Ecto neural progenitor cell (in vitro differentiated cells): Measurements from ENCODE around the gene PRKCB.
"Not testable (repeated sequence)": the region's sequence is repeated elsewhere in the genome, so short reads cannot be mapped to it uniquely, and the experiment has no call there.

Source experiments
- DNase-seq: peaks from one replicate; pipeline ENCODE4 v3.0.0-alpha.2; 2018; ENCODE audit warnings: low spot score

Gene PRKCB

GRCh38 chr16:23902748-23903414 lies 67.1 kb downstream of the PRKCB start:
- no peak for DNase-seq

DNA sequence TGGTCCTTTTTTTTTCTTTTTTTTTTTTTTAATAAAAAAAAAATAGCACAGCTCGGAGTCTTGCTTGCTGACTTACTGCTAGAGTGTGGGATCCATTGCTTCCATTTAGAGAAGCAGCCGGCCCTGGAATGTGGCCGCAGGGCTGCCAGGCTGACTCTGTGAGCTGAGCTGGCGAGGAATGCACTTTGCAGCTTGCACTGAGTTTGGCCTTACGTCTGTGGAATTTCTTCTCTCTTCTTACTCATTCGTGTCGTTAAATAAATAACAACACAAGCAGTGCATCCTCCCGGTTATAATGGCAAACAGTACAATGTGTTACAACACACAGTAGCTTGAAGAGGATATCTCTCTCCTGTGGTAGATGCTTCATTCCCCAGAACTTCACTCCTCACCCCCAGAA lies 69.2 kb downstream of the PRKCB start:
- peak; percentile 80 for DNase-seq

DNA sequence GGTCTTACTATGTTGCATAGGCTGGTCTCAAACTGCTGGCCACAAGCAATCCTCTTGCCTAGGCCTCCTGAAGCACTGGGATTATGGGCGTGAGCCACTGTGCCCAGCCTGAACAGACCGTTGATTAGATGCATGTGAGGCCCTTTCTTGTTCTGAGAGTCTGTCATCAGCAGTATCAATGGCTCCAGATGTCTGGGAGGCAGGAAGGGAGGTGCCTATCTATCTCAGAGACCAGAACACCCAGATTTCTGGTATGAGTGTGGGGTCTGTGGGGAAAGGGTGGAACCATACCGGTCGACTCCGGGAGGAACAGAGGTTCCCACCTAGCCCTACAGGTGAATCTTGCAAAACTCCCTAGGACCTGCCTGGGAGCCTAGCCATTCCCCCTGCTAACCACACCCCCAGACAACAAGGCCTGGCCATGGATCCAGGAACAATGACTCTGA lies 71.7 kb downstream of the PRKCB start:
- no peak for DNase-seq

- DNase-seq: no peak
Measured at GRCh38 chr16:23907903-23908302, 72.1 kb downstream of the PRKCB start.

GRCh38 chr16:23908790-23909189 lies 73.0 kb downstream of the PRKCB start:
- DNase-seq: no peak

- no peak for DNase-seq
Measured at GRCh38 chr16:23909792-23910418, 74.1 kb downstream of the PRKCB start.

- no peak for DNase-seq
Measured at GRCh38 chr16:23914946-23915530, 79.3 kb downstream of the PRKCB start.

GRCh38 chr16:23916552-23916951 lies 80.8 kb downstream of the PRKCB start:
- not testable (repeated sequence) for DNase-seq

DNA sequence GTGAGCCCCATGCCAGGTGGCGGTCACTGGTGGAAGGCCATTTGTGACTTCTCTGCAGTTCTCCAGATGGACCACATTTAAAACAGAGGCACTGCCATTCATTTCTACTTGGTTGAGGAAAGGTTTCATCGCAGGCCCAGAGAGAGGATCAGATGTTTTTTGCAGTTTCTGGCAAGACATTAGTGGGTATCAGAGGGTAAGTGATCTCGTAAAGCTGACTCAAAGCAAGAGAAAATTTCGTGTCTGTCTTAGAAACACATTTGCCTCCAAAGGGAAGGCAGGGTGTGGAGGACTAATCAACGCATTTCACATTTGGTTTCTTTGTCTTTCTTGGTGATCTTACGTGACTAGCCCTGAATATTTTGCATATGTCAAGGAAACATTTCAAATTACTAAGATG lies 81.8 kb downstream of the PRKCB start:
- no peak for DNase-seq

DNA sequence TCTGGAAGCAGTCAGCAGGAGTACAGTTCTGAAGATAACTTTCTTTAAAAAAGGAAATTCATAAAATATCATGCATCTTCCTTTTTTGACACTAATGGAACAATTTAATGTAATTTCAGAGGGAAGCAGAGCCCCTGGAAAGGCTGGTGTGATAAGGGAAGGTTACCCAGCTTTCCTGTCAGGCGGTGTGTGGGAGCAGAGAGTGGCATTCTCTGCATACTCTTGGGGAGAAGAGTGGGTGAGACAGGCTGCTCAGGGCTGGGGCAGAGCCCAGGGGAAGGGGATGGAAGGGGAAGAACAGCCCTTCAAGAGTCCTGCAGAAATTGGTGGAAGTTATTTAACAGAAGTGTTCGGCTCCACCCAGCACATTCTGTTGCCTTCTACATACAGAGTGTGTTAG lies 84.7 kb downstream of the PRKCB start:
- DNase-seq: no peak

DNA sequence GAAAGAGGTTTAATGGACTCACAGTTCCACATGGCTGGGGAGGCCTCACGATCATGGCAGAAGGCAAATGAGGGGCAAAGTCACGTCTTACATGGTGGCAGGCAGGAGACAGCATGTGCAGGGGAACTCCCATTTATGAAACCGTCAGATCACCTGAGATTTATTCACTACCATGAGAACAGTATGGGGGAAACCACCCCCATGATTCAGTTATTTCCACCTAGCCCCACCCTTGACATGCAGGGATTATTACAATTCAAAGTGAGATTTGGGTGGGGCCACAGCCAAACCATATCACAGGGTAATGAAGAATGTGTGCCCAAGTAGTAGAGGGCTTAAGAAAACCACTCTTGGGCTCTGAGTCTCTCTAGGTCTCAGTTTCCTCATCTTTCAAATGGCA lies 85.1 kb downstream of the PRKCB start:
- DNase-seq: no peak

DNA sequence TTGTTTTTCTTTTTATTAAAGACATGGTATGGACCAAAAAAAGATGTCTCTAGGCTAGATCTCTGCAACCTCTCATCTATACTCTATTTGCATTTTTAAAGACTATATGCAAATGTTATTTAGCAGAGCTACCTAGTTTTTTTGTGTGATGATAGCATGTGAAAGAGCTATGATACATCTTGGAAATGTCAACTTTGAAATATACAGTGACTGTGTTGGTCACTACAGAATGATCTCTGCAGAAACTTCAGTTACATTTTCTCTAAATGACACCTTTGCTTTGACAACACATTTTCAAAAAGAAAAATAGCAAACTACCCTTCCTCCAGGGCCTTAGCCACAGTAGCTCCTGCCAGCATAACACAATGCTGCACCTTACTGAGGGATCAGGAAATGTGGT lies 86.6 kb downstream of the PRKCB start:
- DNase-seq: no peak

GRCh38 chr16:23924128-23924527 lies 88.3 kb downstream of the PRKCB start:
- DNase-seq: no peak

DNA sequence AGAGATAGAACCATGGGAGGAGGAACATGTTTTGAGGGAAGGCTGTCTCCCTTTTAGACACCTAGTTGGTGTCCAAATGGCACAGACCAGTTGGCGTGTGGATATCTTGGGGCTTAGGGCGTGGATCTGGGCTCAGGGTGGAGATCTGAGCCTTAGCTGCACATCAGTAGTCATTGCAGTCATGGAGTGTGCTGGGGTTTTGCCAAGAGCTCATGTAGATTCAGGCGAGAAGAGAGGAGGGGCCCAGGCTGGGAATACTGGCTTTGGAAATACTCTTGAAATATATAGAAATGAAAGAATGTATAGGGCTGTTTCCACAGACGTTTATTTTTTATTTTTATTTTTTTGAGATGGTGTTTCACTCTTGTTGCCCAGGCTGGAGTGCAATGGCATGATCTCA lies 92.0 kb downstream of the PRKCB start:
- no peak for DNase-seq

DNA sequence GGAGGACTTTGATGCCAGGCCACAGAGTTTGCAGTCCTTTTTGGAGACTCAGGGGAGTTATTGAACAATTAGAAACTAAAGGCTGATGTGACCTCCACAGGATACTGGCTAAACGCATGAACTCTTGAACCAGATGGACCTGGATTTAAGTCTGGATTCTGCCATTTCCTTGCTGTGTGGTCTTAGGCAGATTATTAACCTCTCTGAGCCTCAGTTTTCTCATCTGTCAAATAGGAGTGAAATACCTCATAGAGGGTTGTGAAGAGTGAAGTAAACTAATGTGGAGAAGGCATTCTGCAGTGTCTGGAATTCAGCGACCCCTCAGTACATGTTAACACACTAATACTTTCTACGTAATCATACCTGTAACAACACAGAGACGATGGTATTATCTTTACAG lies 93.5 kb downstream of the PRKCB start:
- no peak for DNase-seq

- DNase-seq: no peak
Measured at GRCh38 chr16:23929856-23930255, 94.1 kb downstream of the PRKCB start.

- DNase-seq: no peak
Measured at GRCh38 chr16:23930791-23931190, 95.0 kb downstream of the PRKCB start.

DNA sequence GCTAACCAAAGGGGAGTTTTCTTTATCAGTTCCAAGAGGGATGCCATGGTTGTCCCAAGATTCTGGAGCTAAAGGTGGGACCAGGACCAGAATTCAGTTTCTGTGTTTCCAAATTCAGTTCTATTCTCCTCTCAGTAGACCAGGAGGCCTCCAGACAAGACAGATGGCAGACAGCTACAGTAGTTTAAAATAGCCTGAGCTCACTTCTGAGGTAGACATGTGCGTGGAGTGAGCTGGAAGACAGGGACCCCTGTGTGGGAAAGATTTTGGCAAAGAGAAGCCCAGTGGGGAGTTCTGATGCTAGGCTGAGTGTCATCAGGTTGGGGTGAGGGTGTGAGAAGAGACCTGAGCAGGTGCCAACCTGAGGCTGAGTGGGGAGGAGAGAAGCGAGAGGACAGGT lies 95.4 kb downstream of the PRKCB start:
- DNase-seq: no peak

DNA sequence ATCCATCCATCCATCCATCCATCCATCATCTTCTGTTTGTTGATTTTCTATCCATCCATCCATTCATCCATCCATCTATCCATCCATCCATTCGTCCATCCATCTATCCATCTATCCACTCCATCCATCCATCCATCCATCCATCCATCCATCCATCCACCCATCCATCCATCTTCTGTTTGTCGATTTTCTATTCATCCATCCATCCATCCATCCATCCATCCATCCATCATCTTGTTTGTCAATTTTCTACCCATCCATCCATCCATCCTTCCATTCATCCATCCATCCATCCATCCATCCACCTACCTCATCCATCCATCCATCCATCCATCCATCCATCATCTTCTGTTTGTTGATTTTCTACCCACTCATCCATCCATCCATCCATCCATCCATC lies 97.9 kb downstream of the PRKCB start:
- DNase-seq: not testable (repeated sequence)

DNA sequence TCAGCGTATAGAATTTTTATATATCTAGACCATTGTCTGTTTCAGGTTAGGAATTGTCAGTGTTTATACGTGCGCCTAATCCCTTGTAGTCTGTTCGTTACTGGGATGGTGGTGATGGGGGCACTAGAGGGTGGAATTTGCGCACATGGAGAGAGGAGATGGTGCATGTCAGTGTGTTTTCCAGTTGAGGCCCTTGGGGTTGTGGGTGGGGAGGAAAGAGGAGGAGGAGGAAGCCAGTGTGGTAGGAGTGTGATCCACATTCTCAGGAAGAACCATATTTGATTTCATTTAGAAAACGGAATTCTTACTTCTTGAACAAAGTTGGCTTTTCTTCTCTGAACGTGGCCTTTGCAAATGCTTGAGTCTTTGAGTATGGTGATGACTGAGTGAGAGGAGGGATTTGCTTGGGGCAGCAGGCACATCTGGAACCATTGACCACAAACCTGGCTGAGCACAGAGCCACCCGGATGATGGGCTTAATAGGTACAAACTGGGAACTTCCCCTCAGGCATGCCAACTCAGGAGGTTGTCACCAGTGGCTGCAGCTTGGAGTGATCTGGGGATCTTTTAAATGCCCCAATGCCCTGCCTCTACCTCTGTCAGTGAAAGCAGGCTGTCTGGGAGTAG lies 98.9 kb downstream of the PRKCB start:
- no peak for DNase-seq

- no peak for DNase-seq
Measured at GRCh38 chr16:23940111-23940510, 104.3 kb downstream of the PRKCB start.

- no peak for DNase-seq
Measured at GRCh38 chr16:23941025-23941424, 105.2 kb downstream of the PRKCB start.

- no peak for DNase-seq
Measured at GRCh38 chr16:23941963-23942564, 106.3 kb downstream of the PRKCB start.
